GM12878 (cell line): ENCODE data around the gene MAST4. TPM values are rescaled to one million over a fixed set of nuclear protein-coding genes. Genes with fewer than 3 reads are reported as not detected.

Experiments used
- ASH2L ChIP-seq: fragments of 300-600, 200-600 bp; sonication (generic); IDR thresholded peaks from 2 replicates; pipeline ENCODE4 v1.6.1; 2017; ENCODE audit warnings: low read depth, mild to moderate bottlenecking, borderline replicate concordance
- CREM ChIP-seq: IDR thresholded peaks from 2 replicates; pipeline ENCODE4 v1.6.1; 2014; ENCODE audit warnings: antibody characterized with exemption, low read depth
- ETV6 ChIP-seq, 2 experiments: fragments of 450-650 bp in 1 of 2; IDR thresholded peaks in 1 of 2; conservative IDR thresholded peaks in 1 of 2; 2 replicates each; pipeline ENCODE4 v1.6.1; 2014; ENCODE audit warnings: antibody characterized with exemption in 1 of 2, borderline replicate concordance in 1 of 2, low read depth in 1 of 2, mild to moderate bottlenecking in 1 of 2, moderate library complexity in 1 of 2
- IKZF2 ChIP-seq, 2 experiments: fragments of 450-650 bp; IDR thresholded peaks; 2 replicates each; pipeline ENCODE4 v1.6.1; 2017; ENCODE audit warnings: mild to moderate bottlenecking in 2 of 2, moderate library complexity in 2 of 2
- JUNB ChIP-seq: IDR thresholded peaks from 2 replicates; pipeline ENCODE4 v1.6.1; 2016; ENCODE audit warnings: antibody characterized with exemption, mild to moderate bottlenecking
- JUND ChIP-seq: IDR thresholded peaks from 2 replicates; pipeline ENCODE4 v1.6.1; 2012; ENCODE audit warnings: low read depth, mild to moderate bottlenecking, low read length, improper control_type of control experiment, moderate library complexity
- MEF2B ChIP-seq: fragments of 450-650 bp; IDR thresholded peaks from 2 replicates; pipeline ENCODE4 v1.6.1; 2018; ENCODE audit warnings: mild to moderate bottlenecking, moderate library complexity; ENCODE audit not compliant: partially characterized antibody, poor library complexity, severe bottlenecking
- MTA3 ChIP-seq: IDR thresholded peaks from 2 replicates; pipeline ENCODE4 v1.6.1; 2012; ENCODE audit warnings: low read length, inconsistent platforms, borderline replicate concordance
- SIN3A ChIP-seq: IDR thresholded peaks from 2 replicates; pipeline ENCODE4 v1.6.1; 2012; ENCODE audit warnings: low read depth, low read length, improper control_type of control experiment
- SMAD1 ChIP-seq: fragments of 450-650 bp; IDR thresholded peaks from 2 replicates; pipeline ENCODE4 v1.6.1; 2018; ENCODE audit warnings: mild to moderate bottlenecking, low read depth; ENCODE audit not compliant: partially characterized antibody
- TAF1 ChIP-seq: IDR thresholded peaks from 2 replicates; pipeline ENCODE4 v1.6.1; 2011; ENCODE audit warnings: mild to moderate bottlenecking, low read depth, low read length, borderline replicate concordance
- ZNF274 ChIP-seq: IDR thresholded peaks from one replicate; pipeline ENCODE4 v1.8.0; 2011; ENCODE audit not compliant: insufficient read length, insufficient read depth
- polyA plus RNA-seq, 11 experiments: library from polyadenylated mRNA; depleted of rRNA in 4 of 11; unstranded in 6 of 11; stranded (reverse) in 5 of 11; fragments of >200 nt; fragmentation: Nextera tagmentation in 4 of 11; fragmentation: Illumina TruSeq in 1 of 11; extraction: Ambion mirVana in 4 of 11; extraction: Trizol in 1 of 11; gene quantifications; 1 replicate in 1 of 11; 2 replicates in 10 of 11; pipeline versions ENCODE4 v1.2.1 to v1.2.3, GENCODE V29; 2011 to 2016; ENCODE audit warnings: inconsistent platforms in 2 of 11, missing spikeins in 2 of 11, low read depth in 1 of 11
- total RNA-seq, 4 experiments: library from RNA; depleted of rRNA in 3 of 4; stranded (reverse); fragments of >200 nt in 3 of 4; fragmentation: Illumina TruSeq in 1 of 4; extraction: Trizol in 1 of 4; gene quantifications; 2 replicates each; pipeline versions ENCODE4 v1.2.1 to v1.2.3, GENCODE V29; 2013 to 2021
- TF ChIP-seq, protein P1 (sequence below): fragments of 450-650 bp; IDR thresholded peaks from 2 replicates; pipeline ENCODE4 v1.6.1; 2018; ENCODE audit warnings: mild to moderate bottlenecking, low read depth, moderate library complexity; ENCODE audit not compliant: partially characterized antibody

MAST4 gene
- total and polyA plus RNA-seq, 10 of the 15 experiments (the other 5 are each of a cell fraction or from before 2014, with no cell fraction given): 0.02 to 1.6 (median 0.29) TPM; not detected in 1

GRCh38 chr5:66829826-66830225 lies 233.6 kb downstream of the MAST4 start (continued):
- TF ChIP-seq SIN3A (no peak), JUNB (no peak), ASH2L (no peak), ZNF274 (no peak), MEF2B (no peak), SMAD1 (no peak), IKZF2 (IDR thresholded peaks at IDR 0.05) (no peak), ETV6 (conservative IDR thresholded peaks at IDR 0.05 in 1 of 2, IDR thresholded peaks at IDR 0.05 in 1 of 2; ENCODE audit: borderline replicate concordance in 1 of 2, low read depth in 1 of 2) (no peak), CREM (no peak), MTA3 (no peak), TAF1 (no peak), JUND (no peak)
- TF ChIP-seq, protein P1, sequence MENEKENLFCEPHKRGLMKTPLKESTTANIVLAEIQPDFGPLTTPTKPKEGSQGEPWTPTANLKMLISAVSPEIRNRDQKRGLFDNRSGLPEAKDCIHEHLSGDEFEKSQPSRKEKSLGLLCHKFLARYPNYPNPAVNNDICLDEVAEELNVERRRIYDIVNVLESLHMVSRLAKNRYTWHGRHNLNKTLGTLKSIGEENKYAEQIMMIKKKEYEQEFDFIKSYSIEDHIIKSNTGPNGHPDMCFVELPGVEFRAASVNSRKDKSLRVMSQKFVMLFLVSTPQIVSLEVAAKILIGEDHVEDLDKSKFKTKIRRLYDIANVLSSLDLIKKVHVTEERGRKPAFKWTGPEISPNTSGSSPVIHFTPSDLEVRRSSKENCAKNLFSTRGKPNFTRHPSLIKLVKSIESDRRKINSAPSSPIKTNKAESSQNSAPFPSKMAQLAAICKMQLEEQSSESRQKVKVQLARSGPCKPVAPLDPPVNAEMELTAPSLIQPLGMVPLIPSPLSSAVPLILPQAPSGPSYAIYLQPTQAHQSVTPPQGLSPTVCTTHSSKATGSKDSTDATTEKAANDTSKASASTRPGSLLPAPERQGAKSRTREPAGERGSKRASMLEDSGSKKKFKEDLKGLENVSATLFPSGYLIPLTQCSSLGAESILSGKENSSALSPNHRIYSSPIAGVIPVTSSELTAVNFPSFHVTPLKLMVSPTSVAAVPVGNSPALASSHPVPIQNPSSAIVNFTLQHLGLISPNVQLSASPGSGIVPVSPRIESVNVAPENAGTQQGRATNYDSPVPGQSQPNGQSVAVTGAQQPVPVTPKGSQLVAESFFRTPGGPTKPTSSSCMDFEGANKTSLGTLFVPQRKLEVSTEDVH: no peak
